Astrocyte of the cerebellum (primary cell): ENCODE results near the gene ASXL3.
A peak's percentile ranks its signal among the peaks of the same experiment; 100 is the strongest.

ENCODE experiments used
- DNase-seq: peaks from one replicate; pipeline ENCODE4 v3.0.0-alpha.2; 2011; ENCODE audit warnings: low read depth
- H3K4me3 ChIP-seq: 2 replicates; pipeline ENCODE4 v1.5.1; 2011; ENCODE audit warnings: mild to moderate bottlenecking, low read depth, low read length, moderate library complexity
- in situ Hi-C: cut with HindIII; loops from 2 replicates; pipeline ENCODE4 v1.10.0; 2017; ENCODE audit warnings: low sequenced_read_pairs
- TF ChIP-seq, protein P1 (sequence below): IDR thresholded peaks from 2 replicates; pipeline ENCODE4 v1.5.1; 2012; ENCODE audit warnings: low read length, low read depth, moderate library complexity, mild to moderate bottlenecking; ENCODE audit errors: missing control alignments

ASXL3 gene

DNA sequence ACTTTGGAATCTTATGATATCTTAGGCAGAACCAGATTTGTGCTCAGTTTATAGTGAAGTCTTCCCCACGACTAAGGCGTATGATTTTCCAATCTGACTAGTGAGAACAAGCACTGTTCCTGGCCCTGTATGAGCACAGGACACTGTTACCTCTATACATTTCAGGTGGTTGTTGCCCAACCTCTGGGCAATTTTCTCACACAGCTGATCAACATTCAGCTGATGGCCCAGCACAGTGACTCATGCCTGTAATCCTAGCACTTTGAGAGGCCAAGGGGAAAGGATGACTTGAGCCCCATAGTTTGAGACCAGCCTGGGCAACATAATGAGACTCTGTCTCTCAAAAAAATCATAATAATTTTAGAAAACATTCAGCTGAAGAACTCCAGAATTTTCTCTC is 119.5 kb downstream of the ASXL3 start:
- H3K4me3 ChIP-seq = no peak overlapping the region
- TF ChIP-seq, protein P1, sequence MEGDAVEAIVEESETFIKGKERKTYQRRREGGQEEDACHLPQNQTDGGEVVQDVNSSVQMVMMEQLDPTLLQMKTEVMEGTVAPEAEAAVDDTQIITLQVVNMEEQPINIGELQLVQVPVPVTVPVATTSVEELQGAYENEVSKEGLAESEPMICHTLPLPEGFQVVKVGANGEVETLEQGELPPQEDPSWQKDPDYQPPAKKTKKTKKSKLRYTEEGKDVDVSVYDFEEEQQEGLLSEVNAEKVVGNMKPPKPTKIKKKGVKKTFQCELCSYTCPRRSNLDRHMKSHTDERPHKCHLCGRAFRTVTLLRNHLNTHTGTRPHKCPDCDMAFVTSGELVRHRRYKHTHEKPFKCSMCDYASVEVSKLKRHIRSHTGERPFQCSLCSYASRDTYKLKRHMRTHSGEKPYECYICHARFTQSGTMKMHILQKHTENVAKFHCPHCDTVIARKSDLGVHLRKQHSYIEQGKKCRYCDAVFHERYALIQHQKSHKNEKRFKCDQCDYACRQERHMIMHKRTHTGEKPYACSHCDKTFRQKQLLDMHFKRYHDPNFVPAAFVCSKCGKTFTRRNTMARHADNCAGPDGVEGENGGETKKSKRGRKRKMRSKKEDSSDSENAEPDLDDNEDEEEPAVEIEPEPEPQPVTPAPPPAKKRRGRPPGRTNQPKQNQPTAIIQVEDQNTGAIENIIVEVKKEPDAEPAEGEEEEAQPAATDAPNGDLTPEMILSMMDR = no peak
- in situ Hi-C loops = no loop called here
- DNase-seq = no peak

DNA sequence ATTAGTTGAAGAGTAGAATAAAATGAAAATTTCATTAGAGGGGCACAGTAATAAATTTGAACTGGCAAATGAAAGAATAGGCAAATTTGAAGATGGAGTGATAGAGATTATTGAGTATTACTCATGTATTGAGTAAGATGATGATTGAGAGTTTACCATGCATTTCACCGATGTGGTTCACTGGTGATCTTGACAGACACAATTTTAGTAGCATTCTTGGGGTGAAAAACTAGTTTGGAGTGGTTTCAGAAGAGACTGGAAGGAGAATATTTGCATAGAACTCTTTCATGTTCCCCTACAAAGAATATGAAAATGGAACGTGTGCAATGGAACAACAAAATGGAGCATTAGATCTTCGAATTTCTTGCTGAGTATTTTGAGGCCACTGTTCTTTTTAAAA is 121.4 kb downstream of the ASXL3 start:
- H3K4me3 ChIP-seq = no peak overlapping the region
- in situ Hi-C loops = no loop called here
- TF ChIP-seq, protein P1 = no peak
- DNase-seq = no peak

DNA sequence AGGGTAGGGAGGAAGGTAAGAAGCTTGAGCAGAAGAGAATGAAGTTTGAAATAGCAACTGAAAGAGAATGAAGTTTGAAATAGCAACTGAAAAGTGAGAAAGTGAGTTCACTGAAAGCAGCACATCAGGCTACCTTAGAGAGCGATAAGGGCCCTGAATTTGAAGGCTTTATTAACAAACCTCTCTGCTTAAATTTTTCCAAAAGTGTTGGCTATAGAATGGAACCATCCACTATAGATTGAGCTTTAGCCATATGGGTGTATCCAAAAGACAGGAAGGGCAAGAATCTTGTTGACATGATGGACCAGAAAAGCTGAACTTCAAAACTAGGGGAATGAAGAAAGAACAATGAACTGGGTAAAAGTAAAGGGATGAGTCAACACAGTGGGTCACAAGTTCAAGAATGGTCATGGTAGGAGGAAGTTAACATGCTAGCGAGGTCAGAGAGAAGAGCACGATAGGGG is 122.5 kb downstream of the ASXL3 start:
- in situ Hi-C loops = no loop called here
- H3K4me3 ChIP-seq = no peak overlapping the region
- DNase-seq = no peak
- TF ChIP-seq, protein P1 = no peak

- TF ChIP-seq, protein P1 = no peak
- no peak for DNase-seq
- in situ Hi-C loops = no loop called here
- no peak overlapping the region for H3K4me3 ChIP-seq
Observed at GRCh38 chr18:33702625-33703024, 124.6 kb downstream of the ASXL3 start.

DNA sequence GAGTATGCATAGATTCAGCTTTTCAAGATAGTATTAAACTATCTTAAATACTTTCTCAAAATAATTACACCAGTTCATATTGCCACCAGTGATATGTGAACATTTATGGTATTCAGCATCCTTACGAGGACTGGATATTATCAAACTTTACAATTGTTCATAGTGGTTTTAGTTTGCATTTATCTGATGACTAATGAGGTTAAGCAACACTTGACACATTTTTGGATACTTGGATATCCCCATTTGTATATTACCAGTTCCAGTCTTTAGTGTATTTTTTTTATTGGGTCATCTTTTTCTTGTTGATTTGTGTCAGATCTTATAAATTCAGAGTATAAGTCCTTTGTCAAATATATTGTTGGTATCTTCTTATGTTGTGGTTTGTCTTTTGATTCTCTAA is 128.4 kb downstream of the ASXL3 start:
- DNase-seq = peak; percentile 2
- no peak overlapping the region for H3K4me3 ChIP-seq
- TF ChIP-seq, protein P1 = no peak
- in situ Hi-C loops = no loop called here

GRCh38 chr18:33708876-33709275 is 130.9 kb downstream of the ASXL3 start:
- H3K4me3 ChIP-seq = no peak overlapping the region
- TF ChIP-seq, protein P1 = no peak
- in situ Hi-C loops = no loop called here

DNA sequence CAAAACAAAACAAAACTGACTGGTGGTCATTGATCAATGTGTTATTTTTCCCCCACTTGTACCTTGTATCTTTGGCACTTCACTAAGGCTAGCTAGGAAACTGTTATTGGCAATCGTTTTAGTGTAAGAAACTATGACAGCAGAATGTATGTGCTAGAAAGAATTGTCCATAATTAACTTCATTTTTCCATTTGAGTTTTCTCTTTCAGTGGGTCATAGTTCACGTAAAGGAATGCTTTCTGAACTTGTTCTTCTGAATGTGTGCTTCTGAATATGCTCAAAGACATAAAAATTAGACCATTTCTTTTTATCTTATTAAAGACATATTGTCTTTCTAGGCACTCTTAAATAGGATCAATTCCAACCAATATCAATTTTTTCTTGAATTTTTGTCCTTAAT is 132.2 kb downstream of the ASXL3 start:
- in situ Hi-C loops = no loop called here
- H3K4me3 ChIP-seq = no peak overlapping the region
- TF ChIP-seq, protein P1 = no peak
- no peak for DNase-seq

More at GRCh38 chr18:33708876-33709275, 130.9 kb downstream of the ASXL3 start:
- DNase-seq = no peak
